Stimulated activated naive B cell treated with anti-CD40 and anti-IgM and Interleukin-4, amounts not matched to agents 10 μg/mL and 1 μg/mL and 100 μg/mL, for 72 hours (primary cell): ENCODE data around the gene AGMO.

Experiments
- ATAC-seq, 2 donors: fragments of 150-1000 bp; cut with Tn5 transposase; replicated peaks; 2 replicates each; pipeline ENCODE4 v1.10.0; 2021; ENCODE audit warnings: moderate library complexity in 1 of 2
- DNase-seq: peaks from one replicate; pipeline ENCODE4 v3.0.0; 2021
- H3K27ac Mint-ChIP-seq: one replicate; pipeline ENCODE4 v1.8.0; 2022; ENCODE audit warnings: mild to moderate bottlenecking, mixed read lengths
- H3K27me3 Mint-ChIP-seq, 2 donors: one replicate each; pipeline ENCODE4 v1.8.0; 2022; ENCODE audit warnings: mixed read lengths in 2 of 2
- H3K36me3 Mint-ChIP-seq, 2 donors: one replicate each; pipeline ENCODE4 v1.8.0; 2022; ENCODE audit warnings: mixed read lengths in 2 of 2, mild to moderate bottlenecking in 1 of 2
- H3K4me1 Mint-ChIP-seq, 2 donors: one replicate each; pipeline ENCODE4 v1.8.0; 2022; ENCODE audit warnings: mixed read lengths in 2 of 2, mild to moderate bottlenecking in 1 of 2
- H3K4me3 Mint-ChIP-seq, 2 donors: one replicate each; pipeline ENCODE4 v1.8.0; 2022; ENCODE audit warnings: mild to moderate bottlenecking in 2 of 2, mixed read lengths in 2 of 2, moderate library complexity in 1 of 2
- H3K9me3 Mint-ChIP-seq, 2 donors: one replicate each; pipeline ENCODE4 v1.8.0; 2022; ENCODE audit warnings: mixed read lengths in 2 of 2, mild to moderate bottlenecking in 1 of 2

AGMO gene

GRCh38 chr7:15581352-15581951, 19.6 kb upstream of the AGMO start:
- Mint-ChIP-seq H3K4me1 (no peaks in the 10 kb centered on the region), H3K27ac (no peak overlapping the region), H3K36me3 (no peaks in the 10 kb centered on the region), H3K27me3 (no peaks in the 10 kb centered on the region), H3K9me3 (peaks cover 0 to 8% of the 10 kb centered on the region in 2 donors), H3K4me3 (no peak overlapping the region)
- DNase-seq (no peak), ATAC-seq (no peak)

GRCh38 chr7:15580604-15581351, 19.0 kb upstream of the AGMO start:
- H3K9me3 Mint-ChIP-seq = peaks cover 0 to 8% of the 10 kb centered on the region in 2 donors
- H3K27me3 Mint-ChIP-seq = no peaks in the 10 kb centered on the region
- no peaks in the 10 kb centered on the region for H3K4me1 Mint-ChIP-seq
- ATAC-seq (no peak), DNase-seq (no peak)
- no peaks in the 10 kb centered on the region for H3K36me3 Mint-ChIP-seq
- H3K4me3 Mint-ChIP-seq = no peak overlapping the region
- no peak overlapping the region for H3K27ac Mint-ChIP-seq

GRCh38 chr7:15577600-15577999, 15.8 kb upstream of the AGMO start:
- H3K9me3 Mint-ChIP-seq = peaks cover 4 to 8% of the 10 kb centered on the region in 2 donors
- no peak overlapping the region for H3K27ac Mint-ChIP-seq
- no peak for ATAC-seq
- no peak for DNase-seq
- no peaks in the 10 kb centered on the region for H3K4me1 Mint-ChIP-seq
- H3K36me3 Mint-ChIP-seq = no peaks in the 10 kb centered on the region
- H3K4me3 Mint-ChIP-seq = no peak overlapping the region
- no peaks in the 10 kb centered on the region for H3K27me3 Mint-ChIP-seq

- Mint-ChIP-seq H3K27me3 (no peaks in the 10 kb centered on the region), H3K36me3 (no peaks in the 10 kb centered on the region), H3K27ac (no peak overlapping the region), H3K9me3 (peaks cover 6 to 8% of the 10 kb centered on the region in 2 donors), H3K4me3 (no peak overlapping the region), H3K4me1 (no peaks in the 10 kb centered on the region)
- ATAC-seq (no peak), DNase-seq (no peak)
Measured at GRCh38 chr7:15571301-15571878, 9.6 kb upstream of the AGMO start.

- no peak for ATAC-seq
- peaks cover 0 to 3% of the 10 kb centered on the region in 2 donors for H3K9me3 Mint-ChIP-seq
- H3K4me3 Mint-ChIP-seq = no peak overlapping the region
- no peak for DNase-seq
- H3K27me3 Mint-ChIP-seq = no peaks in the 10 kb centered on the region
- H3K4me1 Mint-ChIP-seq = no peaks in the 10 kb centered on the region
- H3K27ac Mint-ChIP-seq = no peak overlapping the region
- no peaks in the 10 kb centered on the region for H3K36me3 Mint-ChIP-seq
Measured at GRCh38 chr7:15567652-15568051, 5.8 kb upstream of the AGMO start.

- Mint-ChIP-seq H3K4me3 (no peak overlapping the region), H3K27ac (no peak overlapping the region), H3K27me3 (no peaks in the 10 kb centered on the region), H3K9me3 (peaks cover 0 to 3% of the 10 kb centered on the region in 2 donors), H3K4me1 (no peaks in the 10 kb centered on the region), H3K36me3 (no peaks in the 10 kb centered on the region)
- ATAC-seq (no peak), DNase-seq (no peak)
Measured at GRCh38 chr7:15567036-15567435, 5.2 kb upstream of the AGMO start.

GRCh38 chr7:15566476-15566875, 4.7 kb upstream of the AGMO start:
- Mint-ChIP-seq H3K27me3 (no peaks in the 10 kb centered on the region), H3K36me3 (no peaks in the 10 kb centered on the region), H3K4me3 (no peak overlapping the region), H3K27ac (no peak overlapping the region), H3K4me1 (no peaks in the 10 kb centered on the region), H3K9me3 (peaks cover 0 to 3% of the 10 kb centered on the region in 2 donors)
- DNase-seq (no peak), ATAC-seq (no peak)

GRCh38 chr7:15560968-15561367, 847 bp downstream of the AGMO start:
- Mint-ChIP-seq H3K9me3 (no peaks in the 10 kb centered on the region), H3K27me3 (no peaks in the 10 kb centered on the region), H3K27ac (no peak overlapping the region), H3K4me3 (no peak overlapping the region), H3K36me3 (no peaks in the 10 kb centered on the region), H3K4me1 (no peaks in the 10 kb centered on the region)
- no peak for ATAC-seq
- DNase-seq = no peak

GRCh38 chr7:15559416-15559928, 2.3 kb downstream of the AGMO start:
- ATAC-seq = no peak
- no peaks in the 10 kb centered on the region for H3K27me3 Mint-ChIP-seq

GRCh38 chr7:15558756-15559155, 3.1 kb downstream of the AGMO start:
- no peak overlapping the region for H3K27ac Mint-ChIP-seq

More at GRCh38 chr7:15559416-15559928, 2.3 kb downstream of the AGMO start:
- Mint-ChIP-seq H3K27ac (no peak overlapping the region), H3K4me3 (no peak overlapping the region), H3K36me3 (no peaks in the 10 kb centered on the region), H3K4me1 (no peaks in the 10 kb centered on the region), H3K9me3 (no peaks in the 10 kb centered on the region)
- no peak for DNase-seq

GRCh38 chr7:15557686-15558085, 4.1 kb downstream of the AGMO start:
- Mint-ChIP-seq H3K4me1 (no peaks in the 10 kb centered on the region), H3K36me3 (no peaks in the 10 kb centered on the region), H3K27ac (no peak overlapping the region), H3K4me3 (no peak overlapping the region), H3K9me3 (no peaks in the 10 kb centered on the region), H3K27me3 (no peaks in the 10 kb centered on the region)
- ATAC-seq (no peak), DNase-seq (no peak)

More at GRCh38 chr7:15558756-15559155, 3.1 kb downstream of the AGMO start:
- no peak for ATAC-seq
- H3K27me3 Mint-ChIP-seq = no peaks in the 10 kb centered on the region
- no peak for DNase-seq
- H3K9me3 Mint-ChIP-seq = no peaks in the 10 kb centered on the region
- H3K36me3 Mint-ChIP-seq = no peaks in the 10 kb centered on the region
- H3K4me3 Mint-ChIP-seq = no peak overlapping the region
- H3K4me1 Mint-ChIP-seq = no peaks in the 10 kb centered on the region

GRCh38 chr7:15557186-15557585, 4.6 kb downstream of the AGMO start:
- Mint-ChIP-seq H3K4me1 (no peaks in the 10 kb centered on the region), H3K36me3 (no peaks in the 10 kb centered on the region), H3K27ac (no peak overlapping the region), H3K9me3 (no peaks in the 10 kb centered on the region), H3K27me3 (no peaks in the 10 kb centered on the region), H3K4me3 (no peak overlapping the region)
- no peak for ATAC-seq
- DNase-seq = no peak

- Mint-ChIP-seq H3K9me3 (no peaks in the 10 kb centered on the region), H3K36me3 (no peaks in the 10 kb centered on the region), H3K4me1 (no peaks in the 10 kb centered on the region), H3K4me3 (no peak overlapping the region), H3K27me3 (no peaks in the 10 kb centered on the region), H3K27ac (no peak overlapping the region)
- ATAC-seq (no peak), DNase-seq (no peak)
Measured at GRCh38 chr7:15556339-15557105, 5.3 kb downstream of the AGMO start.

- H3K4me3 Mint-ChIP-seq = no peak overlapping the region
- DNase-seq (no peak), ATAC-seq (no peak)
- H3K36me3 Mint-ChIP-seq = no peaks in the 10 kb centered on the region
- H3K27me3 Mint-ChIP-seq = no peaks in the 10 kb centered on the region
- H3K4me1 Mint-ChIP-seq = no peaks in the 10 kb centered on the region
- H3K9me3 Mint-ChIP-seq = no peaks in the 10 kb centered on the region
- H3K27ac Mint-ChIP-seq = no peak overlapping the region
Measured at GRCh38 chr7:15555381-15555859, 6.4 kb downstream of the AGMO start.
